ENCODE measurements around the gene SLC8A1. TPM values are rescaled to one million over a fixed set of nuclear protein-coding genes. Genes with fewer than 3 reads are reported as not detected.

SLC8A1 gene
- total RNA-seq, 1 donor from 2014 or later: 4.2 TPM

- Mint-ChIP-seq H3K9me3 (no peaks in the 10 kb centered on the region), H3K4me3 (no peak overlapping the region), H3K36me3 (ENCODE audit: low read depth) (no peaks in the 10 kb centered on the region), H3K27ac (ENCODE audit: unreplicated experiment) (no peak overlapping the region), H3K4me1 (no peaks in the 10 kb centered on the region), H3K27me3 (ENCODE audit: low read depth) (no peaks in the 10 kb centered on the region)
- TF ChIP-seq, protein P1, sequence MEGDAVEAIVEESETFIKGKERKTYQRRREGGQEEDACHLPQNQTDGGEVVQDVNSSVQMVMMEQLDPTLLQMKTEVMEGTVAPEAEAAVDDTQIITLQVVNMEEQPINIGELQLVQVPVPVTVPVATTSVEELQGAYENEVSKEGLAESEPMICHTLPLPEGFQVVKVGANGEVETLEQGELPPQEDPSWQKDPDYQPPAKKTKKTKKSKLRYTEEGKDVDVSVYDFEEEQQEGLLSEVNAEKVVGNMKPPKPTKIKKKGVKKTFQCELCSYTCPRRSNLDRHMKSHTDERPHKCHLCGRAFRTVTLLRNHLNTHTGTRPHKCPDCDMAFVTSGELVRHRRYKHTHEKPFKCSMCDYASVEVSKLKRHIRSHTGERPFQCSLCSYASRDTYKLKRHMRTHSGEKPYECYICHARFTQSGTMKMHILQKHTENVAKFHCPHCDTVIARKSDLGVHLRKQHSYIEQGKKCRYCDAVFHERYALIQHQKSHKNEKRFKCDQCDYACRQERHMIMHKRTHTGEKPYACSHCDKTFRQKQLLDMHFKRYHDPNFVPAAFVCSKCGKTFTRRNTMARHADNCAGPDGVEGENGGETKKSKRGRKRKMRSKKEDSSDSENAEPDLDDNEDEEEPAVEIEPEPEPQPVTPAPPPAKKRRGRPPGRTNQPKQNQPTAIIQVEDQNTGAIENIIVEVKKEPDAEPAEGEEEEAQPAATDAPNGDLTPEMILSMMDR (conservative IDR thresholded peaks at IDR 0.05): no peak
- DNase-seq (ENCODE audit: low read depth, low spot score): no peak
Observed at GRCh38 chr2:40192864-40193669, 258.8 kb downstream of the SLC8A1 start.

- H3K4me3 Mint-ChIP-seq: no peak overlapping the region
- TF ChIP-seq, protein P1 (conservative IDR thresholded peaks at IDR 0.05): no peak
- H3K36me3 Mint-ChIP-seq (ENCODE audit: low read depth): no peaks in the 10 kb centered on the region
- H3K9me3 Mint-ChIP-seq: no peaks in the 10 kb centered on the region
- DNase-seq (ENCODE audit: low read depth, low spot score): no peak
- H3K27me3 Mint-ChIP-seq (ENCODE audit: low read depth): no peaks in the 10 kb centered on the region
- H3K4me1 Mint-ChIP-seq: no peaks in the 10 kb centered on the region
- no peak overlapping the region for H3K27ac Mint-ChIP-seq (ENCODE audit: unreplicated experiment)
Observed at GRCh38 chr2:40190457-40190856, 261.4 kb downstream of the SLC8A1 start.

GRCh38 chr2:40189881-40190280, 262.0 kb downstream of the SLC8A1 start:
- no peaks in the 10 kb centered on the region for H3K4me1 Mint-ChIP-seq
- no peaks in the 10 kb centered on the region for H3K9me3 Mint-ChIP-seq
- no peaks in the 10 kb centered on the region for H3K36me3 Mint-ChIP-seq (ENCODE audit: low read depth)
- TF ChIP-seq, protein P1 (conservative IDR thresholded peaks at IDR 0.05): no peak
- no peak overlapping the region for H3K27ac Mint-ChIP-seq (ENCODE audit: unreplicated experiment)
- DNase-seq (ENCODE audit: low read depth, low spot score): no peak
- no peak overlapping the region for H3K4me3 Mint-ChIP-seq
- no peaks in the 10 kb centered on the region for H3K27me3 Mint-ChIP-seq (ENCODE audit: low read depth)

DNA sequence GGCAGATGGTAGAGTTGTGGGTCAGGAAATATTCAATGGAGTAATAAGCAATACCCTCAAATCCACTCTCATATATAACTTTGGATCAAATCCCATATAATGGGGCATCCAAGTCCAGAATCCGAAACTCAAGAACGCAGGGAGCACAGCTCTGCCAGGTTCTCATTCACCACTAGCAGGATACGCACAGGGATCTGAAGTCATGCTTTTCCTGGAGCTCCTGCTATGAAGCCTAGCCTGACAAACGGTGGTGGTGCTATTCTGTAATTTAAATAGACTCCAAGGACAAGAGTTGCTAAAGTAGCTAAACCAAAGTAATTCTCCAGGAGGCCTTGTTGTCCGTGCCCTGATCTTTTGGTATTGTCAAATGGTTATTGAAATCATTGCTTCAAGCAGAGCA, 264.8 kb downstream of the SLC8A1 start:
- no peaks in the 10 kb centered on the region for H3K27me3 Mint-ChIP-seq (ENCODE audit: low read depth)
- DNase-seq (ENCODE audit: low read depth, low spot score): no peak
- TF ChIP-seq, protein P1 (conservative IDR thresholded peaks at IDR 0.05): no peak
- no peaks in the 10 kb centered on the region for H3K9me3 Mint-ChIP-seq
- H3K27ac Mint-ChIP-seq (ENCODE audit: unreplicated experiment): no peak overlapping the region
- H3K4me3 Mint-ChIP-seq: no peak overlapping the region
- no peaks in the 10 kb centered on the region for H3K4me1 Mint-ChIP-seq
- no peaks in the 10 kb centered on the region for H3K36me3 Mint-ChIP-seq (ENCODE audit: low read depth)

DNA sequence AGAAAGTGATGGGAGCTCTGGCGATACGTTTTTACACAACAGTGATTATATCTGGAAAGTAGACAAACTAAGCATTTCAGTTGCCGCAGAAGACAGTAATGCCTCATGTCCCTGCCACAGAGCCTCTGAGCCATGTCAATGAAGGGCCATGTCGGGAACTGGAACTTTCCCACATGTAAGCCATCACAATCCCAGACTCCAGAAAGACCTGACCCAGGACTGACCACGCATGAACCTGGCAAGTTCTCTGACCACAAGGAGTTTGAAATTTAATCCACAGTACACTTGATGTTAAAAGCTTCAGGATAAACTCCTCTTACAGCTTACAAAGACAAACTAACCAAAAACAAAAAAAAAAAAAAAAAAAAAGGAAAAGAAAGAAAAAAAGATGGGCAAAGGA, 267.3 kb downstream of the SLC8A1 start:
- Mint-ChIP-seq H3K4me3 (no peak overlapping the region), H3K4me1 (no peaks in the 10 kb centered on the region), H3K36me3 (ENCODE audit: low read depth) (no peaks in the 10 kb centered on the region), H3K27ac (ENCODE audit: unreplicated experiment) (peak overlapping the region; percentile 19), H3K9me3 (no peaks in the 10 kb centered on the region), H3K27me3 (ENCODE audit: low read depth) (no peaks in the 10 kb centered on the region)
- DNase-seq (ENCODE audit: low read depth, low spot score): no peak
- TF ChIP-seq, protein P1 (conservative IDR thresholded peaks at IDR 0.05): no peak

Data from neural crest cell (in vitro differentiated cells).